Kidney epithelial cell (primary cell): ENCODE data around the gene MAOB. TPM values are rescaled to one million over a fixed set of nuclear protein-coding genes. Genes with fewer than 3 reads are reported as not detected.

Experiments
- DNase-seq: peaks from one replicate; pipeline ENCODE4 v3.0.0-alpha.2; 2010; ENCODE audit warnings: low read depth
- H3K27me3 ChIP-seq: 2 replicates; pipeline ENCODE4 v1.6.0; 2011; ENCODE audit warnings: low read length; ENCODE audit not compliant: control insufficient read depth, insufficient read depth
- H3K36me3 ChIP-seq: 2 replicates; pipeline ENCODE4 v1.5.1; 2011; ENCODE audit warnings: low read length; ENCODE audit not compliant: control insufficient read depth, insufficient read depth
- H3K4me3 ChIP-seq: 2 replicates; pipeline ENCODE4 v1.5.1; 2011; ENCODE audit warnings: low read depth, mild to moderate bottlenecking, control low read depth, low read length
- CTCF ChIP-seq: IDR thresholded peaks from 2 replicates; pipeline ENCODE4 v1.5.1; 2011; ENCODE audit warnings: mild to moderate bottlenecking, moderate library complexity, low read length, control low read depth, inconsistent platforms; ENCODE audit not compliant: insufficient read depth, poor library complexity, severe bottlenecking
- total RNA-seq: library from RNA; depleted of rRNA; stranded (reverse); fragments of >200 nt; gene quantifications from 2 replicates; pipeline ENCODE4 v1.2.3, GENCODE V29; 2015

Gene MAOB
- total RNA-seq, 1 donor from 2014 or later = 1.1 TPM

DNA sequence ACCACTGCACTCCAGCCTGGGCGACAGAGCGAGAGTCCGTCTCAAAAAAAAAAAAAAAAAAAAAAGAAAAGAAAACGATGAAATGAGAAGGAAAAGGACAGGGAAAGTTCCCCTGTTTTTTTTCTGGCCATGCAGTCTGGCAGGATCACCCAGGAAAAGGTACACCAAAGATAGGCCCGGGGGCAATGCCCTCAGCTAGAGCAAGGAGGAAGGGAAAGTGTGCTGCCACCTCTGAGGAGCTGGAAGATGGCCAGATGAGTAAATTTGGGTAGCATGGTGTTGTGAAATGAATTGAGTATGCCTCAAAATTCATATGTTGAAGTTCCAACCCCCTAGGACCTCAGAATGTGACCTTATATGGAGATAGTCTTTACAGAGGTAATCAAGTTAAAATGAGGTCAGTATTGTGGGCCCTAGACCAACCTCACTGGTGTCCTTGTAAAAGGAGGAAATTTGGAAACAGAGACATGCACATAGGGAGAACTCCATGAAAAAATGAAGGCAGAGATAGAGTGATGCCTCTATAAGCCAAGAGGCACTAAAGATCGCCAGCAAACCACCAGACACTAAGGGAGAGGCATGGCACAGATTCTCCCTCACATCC lies 28.9 kb downstream of the MAOB start:
- H3K4me3 ChIP-seq = no peak overlapping the region
- no peak for DNase-seq
- no peaks in the 10 kb centered on the region for H3K36me3 ChIP-seq
- TF ChIP-seq CTCF = no peak
- H3K27me3 ChIP-seq = no peaks in the 10 kb centered on the region

DNA sequence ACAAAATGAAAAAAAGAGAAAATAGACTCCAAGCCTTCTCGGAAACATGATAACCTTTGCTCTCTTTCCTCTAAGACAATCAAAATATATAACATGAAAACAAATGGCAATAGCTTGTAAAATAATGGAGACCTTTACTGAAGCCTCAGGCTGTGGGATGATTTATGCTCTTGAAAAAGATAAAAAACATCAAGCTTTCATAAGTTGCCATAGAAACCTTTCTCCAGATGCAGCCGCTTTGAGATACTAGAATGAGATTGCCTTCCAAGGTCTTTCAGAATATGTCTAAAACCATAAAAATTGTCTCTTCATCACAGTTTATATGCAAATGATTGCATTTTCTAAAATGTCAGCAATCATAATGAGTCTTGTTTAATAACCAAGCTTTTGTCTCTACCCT lies 31.6 kb downstream of the MAOB start:
- H3K27me3 ChIP-seq = no peaks in the 10 kb centered on the region
- no peak for DNase-seq
- no peak for TF ChIP-seq CTCF
- no peak overlapping the region for H3K4me3 ChIP-seq
- no peaks in the 10 kb centered on the region for H3K36me3 ChIP-seq

GRCh38 chrX:43849173-43849572 lies 33.1 kb downstream of the MAOB start:
- TF ChIP-seq CTCF = no peak
- no peak overlapping the region for H3K4me3 ChIP-seq
- H3K36me3 ChIP-seq = no peaks in the 10 kb centered on the region
- H3K27me3 ChIP-seq = no peaks in the 10 kb centered on the region
- DNase-seq = no peak

GRCh38 chrX:43847352-43847751 lies 34.9 kb downstream of the MAOB start:
- H3K4me3 ChIP-seq = no peak overlapping the region
- no peak for DNase-seq
- H3K27me3 ChIP-seq = no peaks in the 10 kb centered on the region
- no peak for TF ChIP-seq CTCF
- no peaks in the 10 kb centered on the region for H3K36me3 ChIP-seq

DNA sequence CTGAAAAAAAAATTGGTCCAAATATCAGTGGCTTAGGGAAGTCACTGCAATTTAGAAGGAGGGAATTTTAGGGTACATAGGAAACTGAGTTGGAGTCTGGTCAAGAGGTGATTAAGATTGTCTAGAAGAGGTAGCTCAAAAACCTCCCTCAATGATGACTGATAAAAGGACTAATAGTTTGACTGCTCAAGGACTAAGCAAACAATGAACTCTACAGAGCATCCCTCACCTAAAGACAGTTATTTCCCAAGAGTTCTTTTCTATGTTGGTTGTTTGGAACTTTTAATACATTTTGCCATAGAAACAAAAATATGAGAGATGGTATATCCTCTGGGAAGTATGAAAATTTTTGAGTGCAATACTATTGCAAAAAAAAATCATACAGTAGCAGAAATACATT lies 35.7 kb downstream of the MAOB start:
- no peak for DNase-seq
- no peak for TF ChIP-seq CTCF
- no peaks in the 10 kb centered on the region for H3K27me3 ChIP-seq
- H3K36me3 ChIP-seq = no peaks in the 10 kb centered on the region
- no peak overlapping the region for H3K4me3 ChIP-seq

DNA sequence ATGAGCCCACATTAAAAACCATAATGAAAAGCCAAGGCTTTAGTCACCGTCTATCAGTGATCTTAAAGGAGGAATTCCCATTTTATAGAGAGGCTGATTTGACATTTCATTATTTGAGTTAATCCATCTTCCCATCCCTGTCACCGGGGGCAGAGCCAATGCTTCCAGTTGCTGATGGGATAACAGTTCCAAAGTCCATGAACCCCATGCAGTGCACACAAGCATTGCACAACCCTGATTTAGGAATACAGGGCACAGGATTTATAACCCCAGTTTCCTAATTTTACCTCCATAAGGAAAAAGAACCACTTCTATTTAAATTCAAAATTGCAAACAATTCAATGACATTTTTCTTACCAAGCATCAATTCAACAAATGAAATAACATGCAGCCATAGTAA lies 36.5 kb downstream of the MAOB start:
- Histone ChIP-seq H3K36me3 (no peaks in the 10 kb centered on the region), H3K27me3 (no peaks in the 10 kb centered on the region), H3K4me3 (no peak overlapping the region)
- no peak for DNase-seq
- TF ChIP-seq CTCF = no peak
